ENCODE measurements around the gene EQTN. TPM values are rescaled to one million over a fixed set of nuclear protein-coding genes. Genes with fewer than 3 reads are reported as not detected.

Gene EQTN
- total RNA-seq, 4 donors from 2014 or later: 2.7 TPM; not detected in 3

- peak overlapping the region in 1 of 4 donors; percentile 68 for H3K27ac ChIP-seq
- H3K27me3 ChIP-seq: no peaks in the 10 kb centered on the region
- H3K9me3 ChIP-seq: no peaks in the 10 kb centered on the region
- DNase-seq (ENCODE audit: low spot score in 2 of 2): no peak
- TF ChIP-seq POLR2A (IDR thresholded peaks at IDR 0.05) (no peak), CTCF (IDR thresholded peaks at IDR 0.05) (no peak), EP300 (IDR thresholded peaks at IDR 0.05) (no peak)
- no peaks in the 10 kb centered on the region for H3K36me3 ChIP-seq
- WGBS, 2 donors: 88 to 100% methylated on average over 1 of the region's 1 CpG
- H3K4me3 ChIP-seq: no peak overlapping the region
- H3K4me1 ChIP-seq: peaks cover 0 to 54% (median 38%) of the 10 kb centered on the region in 4 donors
Observed at GRCh38 chr9:27336126-27336525, 39.2 kb upstream of the EQTN start.

- TF ChIP-seq POLR2A (IDR thresholded peaks at IDR 0.05): no peak
- no peak for TF ChIP-seq EP300 (IDR thresholded peaks at IDR 0.05)
- no peak for TF ChIP-seq CTCF (IDR thresholded peaks at IDR 0.05)
- H3K4me1 ChIP-seq: peaks cover 0 to 43% (median 27%) of the 10 kb centered on the region in 4 donors
- H3K9me3 ChIP-seq: no peaks in the 10 kb centered on the region
- no peak for DNase-seq (ENCODE audit: low spot score in 2 of 2)
- H3K4me3 ChIP-seq: no peak overlapping the region
- H3K36me3 ChIP-seq: peaks cover 0 to 4% (median 0%) of the 10 kb centered on the region in 3 donors
- no peak overlapping the region for H3K27ac ChIP-seq
- WGBS, 2 donors: 89 to 95% methylated on average over 6 of the region's 6 CpGs
- H3K27me3 ChIP-seq: no peaks in the 10 kb centered on the region
Observed at GRCh38 chr9:27335075-27335474, 38.1 kb upstream of the EQTN start.

GRCh38 chr9:27333241-27334052 is 36.5 kb upstream of the EQTN start:
- DNase-seq (ENCODE audit: low spot score in 2 of 2): peak; percentile 40 to 68
- TF ChIP-seq POLR2A (IDR thresholded peaks at IDR 0.05) (no peak), EP300 (IDR thresholded peaks at IDR 0.05) (peak; percentile 28 to 69), CTCF (IDR thresholded peaks at IDR 0.05) (peak; percentile 73 to 91 (median 81))
- H3K27ac ChIP-seq: no peak overlapping the region

GRCh38 chr9:27331393-27331792 is 34.4 kb upstream of the EQTN start:
- TF ChIP-seq EP300 (IDR thresholded peaks at IDR 0.05) (no peak), POLR2A (IDR thresholded peaks at IDR 0.05) (no peak), CTCF (IDR thresholded peaks at IDR 0.05) (no peak)
- WGBS, 2 donors: 79 to 84% methylated on average over 4 of the region's 4 CpGs
- DNase-seq (ENCODE audit: low spot score in 2 of 2): no peak
- Histone ChIP-seq H3K36me3 (peaks cover 0 to 5% (median 4%) of the 10 kb centered on the region in 3 donors), H3K4me3 (no peak overlapping the region), H3K27me3 (no peaks in the 10 kb centered on the region), H3K27ac (no peak overlapping the region), H3K9me3 (no peaks in the 10 kb centered on the region), H3K4me1 (peaks cover 0 to 9% (median 0%) of the 10 kb centered on the region in 4 donors)

More at GRCh38 chr9:27333241-27334052, 36.5 kb upstream of the EQTN start:
- H3K4me3 ChIP-seq: no peak overlapping the region
- H3K9me3 ChIP-seq: no peaks in the 10 kb centered on the region
- H3K36me3 ChIP-seq: peaks cover 0 to 4% (median 0%) of the 10 kb centered on the region in 3 donors
- 35 to 37% methylated on average over 7 of the region's 7 CpGs for WGBS, 2 donors
- H3K4me1 ChIP-seq: peaks cover 0 to 27% (median 12%) of the 10 kb centered on the region in 4 donors
- H3K27me3 ChIP-seq: no peaks in the 10 kb centered on the region

GRCh38 chr9:27329291-27329690 is 32.3 kb upstream of the EQTN start:
- Histone ChIP-seq H3K9me3 (no peaks in the 10 kb centered on the region), H3K27me3 (no peaks in the 10 kb centered on the region), H3K36me3 (peaks cover 0 to 5% (median 4%) of the 10 kb centered on the region in 3 donors), H3K4me3 (no peak overlapping the region), H3K4me1 (peaks cover 0 to 6% (median 0%) of the 10 kb centered on the region in 4 donors), H3K27ac (no peak overlapping the region)
- WGBS, 2 donors: 80 to 81% methylated on average over 9 of the region's 9 CpGs
- TF ChIP-seq CTCF (IDR thresholded peaks at IDR 0.05) (no peak), EP300 (IDR thresholded peaks at IDR 0.05) (no peak), POLR2A (IDR thresholded peaks at IDR 0.05) (no peak)
- no peak for DNase-seq (ENCODE audit: low spot score in 2 of 2)

Data from tibial nerve (tissue), 4 donors.